DMS79 treated with DMSO at 0.1 percent for 48 hours (cell line): ENCODE results near the gene PIK3R1.
"Not testable (repeated sequence)": the region's sequence is repeated elsewhere in the genome, so short reads cannot be mapped to it uniquely, and the experiment has no call there.

Experiments
- DNase-seq: peaks from one replicate; lab custom pipeline; 2025; lab: John Stamatoyannopoulos, UW

PIK3R1 gene

DNA sequence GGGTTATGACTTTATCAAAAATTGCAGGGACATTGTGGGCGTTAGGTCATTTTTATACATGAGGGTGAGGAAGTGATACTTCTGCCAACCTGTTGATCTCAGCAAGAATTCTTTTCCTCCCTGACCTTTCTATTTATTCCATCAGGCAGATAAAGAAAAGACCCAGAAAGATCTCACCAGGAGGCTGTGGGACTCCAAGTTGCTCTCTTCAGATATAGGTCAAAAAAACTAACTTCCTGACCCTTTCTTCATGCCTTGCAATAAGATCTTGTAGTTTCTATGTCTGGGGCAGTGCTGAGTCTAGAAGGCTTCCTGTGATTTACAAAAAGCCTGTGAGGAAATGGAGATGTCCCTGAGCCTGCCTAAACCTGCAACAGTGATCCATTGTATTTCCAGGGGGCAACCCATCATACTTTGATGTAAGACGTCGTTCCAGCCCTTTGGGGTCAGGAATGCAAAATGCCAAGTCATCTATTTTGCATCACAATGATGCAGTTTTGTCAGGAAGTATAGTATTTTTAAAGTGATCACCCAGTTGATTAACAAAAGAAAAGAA is 22.0 kb upstream of the PIK3R1 start:
- DNase-seq, result no peak

DNA sequence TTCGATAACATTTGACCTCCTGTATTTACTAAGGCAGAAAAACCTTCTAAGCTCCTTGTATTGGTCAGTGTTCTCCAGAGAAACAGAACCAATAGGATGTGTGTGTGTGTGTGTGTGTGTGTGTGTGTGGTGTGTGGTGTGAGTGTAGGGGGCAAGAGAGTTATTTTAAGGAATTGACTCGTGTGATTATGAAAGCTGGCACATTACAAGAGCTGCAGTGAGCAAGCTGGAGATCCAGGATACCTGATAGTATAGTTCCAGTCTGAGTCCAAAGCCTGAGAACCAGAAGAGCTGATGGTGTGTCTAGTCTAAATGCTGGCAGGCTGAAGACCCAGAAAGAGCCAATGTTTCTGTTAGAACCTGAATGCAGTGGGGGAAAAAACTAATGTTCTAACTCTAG is 21.2 kb upstream of the PIK3R1 start:
- no peak for DNase-seq

DNA sequence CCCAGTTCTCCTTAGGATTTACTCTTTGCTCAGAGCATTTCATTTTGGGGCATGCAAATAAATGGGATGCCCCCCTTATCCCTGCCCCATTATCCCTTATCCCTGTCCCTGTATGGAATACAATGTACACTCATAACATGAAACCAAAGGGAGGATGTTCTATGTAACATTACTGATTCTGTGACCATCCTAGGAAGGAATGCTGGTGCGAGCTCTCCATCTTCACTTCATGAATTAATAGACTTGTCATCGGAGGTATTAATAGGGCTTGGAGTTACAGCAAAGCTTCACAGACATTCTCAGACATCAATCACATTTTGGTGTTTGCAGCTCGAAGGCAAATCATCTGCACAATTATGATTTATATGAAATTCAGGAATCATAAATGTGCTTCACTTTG is 20.4 kb upstream of the PIK3R1 start:
- no peak for DNase-seq

DNA sequence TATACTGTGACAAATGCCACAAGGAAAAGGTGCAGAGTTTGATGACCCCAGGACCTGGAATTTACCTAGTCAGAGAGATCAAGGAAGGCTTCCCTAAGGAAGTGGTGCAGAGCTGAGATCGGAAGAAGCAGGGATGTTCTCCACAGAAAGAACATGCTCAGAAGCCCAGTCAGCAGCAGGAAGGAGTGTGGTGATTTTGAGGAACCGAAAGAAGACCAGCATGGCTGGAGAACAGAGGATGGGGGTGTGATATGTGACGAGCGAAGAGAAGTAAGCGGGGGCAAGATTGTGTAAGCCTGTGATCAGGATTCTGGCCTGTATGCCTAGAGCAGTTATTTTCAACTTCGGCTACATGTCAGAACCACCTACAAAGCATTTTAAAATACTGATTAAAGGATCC is 18.7 kb upstream of the PIK3R1 start:
- DNase-seq, result no peak

DNA sequence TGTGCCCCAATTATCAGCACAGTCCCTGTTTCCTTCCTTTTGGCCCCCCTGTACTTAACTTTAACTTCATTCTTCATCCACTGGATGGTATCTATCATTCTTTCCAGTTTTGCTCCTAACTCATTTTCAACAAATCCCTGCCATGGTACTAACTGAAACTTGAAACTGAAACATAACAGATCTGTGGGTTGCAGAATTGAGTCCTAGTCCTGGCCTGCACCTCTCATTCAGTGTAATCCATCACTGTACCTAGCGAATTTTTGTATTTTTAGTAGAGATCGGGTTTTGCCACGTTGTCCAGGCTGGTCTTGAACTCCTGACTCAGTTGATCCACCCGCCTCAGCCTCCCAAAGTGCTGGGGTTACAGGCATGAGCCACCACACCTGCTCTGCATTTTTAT is 15.3 kb upstream of the PIK3R1 start:
- no peak for DNase-seq

DNA sequence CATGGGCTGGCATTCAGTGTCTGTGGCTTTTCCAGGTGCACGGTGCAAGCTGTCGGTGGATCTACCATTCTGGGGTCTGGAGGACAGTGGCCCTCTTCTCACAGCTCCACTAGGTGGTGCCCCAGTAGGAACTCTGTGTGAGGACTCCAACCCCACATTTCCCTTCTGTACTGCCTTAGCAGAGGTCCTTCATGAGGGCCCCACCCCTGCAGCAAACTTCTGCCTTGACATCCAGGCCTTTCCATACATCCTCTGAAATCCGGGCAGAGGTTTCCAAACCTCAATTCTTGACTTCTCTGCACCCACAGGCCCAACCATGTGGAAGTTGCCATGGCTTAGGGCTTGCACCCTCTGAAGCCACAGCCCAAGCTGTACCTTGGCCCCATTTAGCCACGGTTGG is 4.9 kb upstream of the PIK3R1 start:
- not testable (repeated sequence) for DNase-seq

DNA sequence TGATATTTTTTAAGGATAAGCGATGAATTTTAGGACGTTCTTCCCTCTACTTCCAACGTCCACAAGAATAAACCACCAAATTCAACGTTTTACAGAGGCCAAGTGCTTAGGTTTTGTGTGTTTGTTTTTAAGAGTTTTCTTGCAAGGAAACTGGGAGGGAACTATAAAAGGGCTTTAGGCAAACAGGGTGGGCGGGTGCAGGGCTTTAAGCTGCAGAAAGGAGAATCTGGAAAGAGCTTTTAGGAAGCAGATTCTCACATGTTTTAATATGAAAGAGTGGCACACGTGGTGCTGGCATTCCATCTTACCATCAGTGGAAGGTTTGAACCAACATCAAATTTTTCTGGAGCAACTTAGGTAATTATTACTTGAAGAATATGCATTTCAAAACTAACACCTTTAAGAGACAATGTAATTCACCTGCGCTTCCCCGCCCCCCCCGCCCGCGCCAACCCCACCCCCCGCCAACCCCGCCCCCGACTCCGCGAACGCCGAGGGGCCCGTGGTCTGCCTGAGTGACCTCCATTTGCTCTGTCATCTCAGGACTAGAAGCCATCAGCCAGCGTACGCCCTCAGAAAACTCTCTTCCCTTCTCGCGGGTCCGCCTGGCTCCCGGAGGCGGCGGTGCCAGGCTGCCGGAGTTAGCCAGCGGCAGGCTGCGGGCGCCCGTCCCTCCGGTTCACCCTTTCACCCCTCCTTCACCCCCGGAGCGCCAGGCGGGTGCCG is 911 bp upstream of the PIK3R1 start:
- no peak for DNase-seq

DNA sequence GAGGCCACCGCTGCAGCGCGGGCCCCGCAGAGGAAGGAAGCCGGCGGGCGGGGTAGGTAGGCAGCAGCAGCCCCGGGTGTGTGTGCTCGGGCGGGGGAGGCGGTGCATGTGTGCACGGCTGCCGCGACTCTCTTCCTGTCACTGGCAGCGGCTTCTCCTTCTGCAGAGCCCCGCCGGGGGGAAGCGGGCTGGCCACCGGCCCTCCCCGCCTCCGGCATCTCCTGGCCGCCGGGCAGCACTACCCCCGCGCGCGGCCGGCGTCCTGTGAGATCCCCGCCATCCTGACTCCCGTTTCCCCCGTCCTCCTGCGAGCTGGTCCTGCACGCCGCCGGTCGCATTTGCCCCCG is 315 bp downstream of the PIK3R1 start:
- no peak for DNase-seq

DNA sequence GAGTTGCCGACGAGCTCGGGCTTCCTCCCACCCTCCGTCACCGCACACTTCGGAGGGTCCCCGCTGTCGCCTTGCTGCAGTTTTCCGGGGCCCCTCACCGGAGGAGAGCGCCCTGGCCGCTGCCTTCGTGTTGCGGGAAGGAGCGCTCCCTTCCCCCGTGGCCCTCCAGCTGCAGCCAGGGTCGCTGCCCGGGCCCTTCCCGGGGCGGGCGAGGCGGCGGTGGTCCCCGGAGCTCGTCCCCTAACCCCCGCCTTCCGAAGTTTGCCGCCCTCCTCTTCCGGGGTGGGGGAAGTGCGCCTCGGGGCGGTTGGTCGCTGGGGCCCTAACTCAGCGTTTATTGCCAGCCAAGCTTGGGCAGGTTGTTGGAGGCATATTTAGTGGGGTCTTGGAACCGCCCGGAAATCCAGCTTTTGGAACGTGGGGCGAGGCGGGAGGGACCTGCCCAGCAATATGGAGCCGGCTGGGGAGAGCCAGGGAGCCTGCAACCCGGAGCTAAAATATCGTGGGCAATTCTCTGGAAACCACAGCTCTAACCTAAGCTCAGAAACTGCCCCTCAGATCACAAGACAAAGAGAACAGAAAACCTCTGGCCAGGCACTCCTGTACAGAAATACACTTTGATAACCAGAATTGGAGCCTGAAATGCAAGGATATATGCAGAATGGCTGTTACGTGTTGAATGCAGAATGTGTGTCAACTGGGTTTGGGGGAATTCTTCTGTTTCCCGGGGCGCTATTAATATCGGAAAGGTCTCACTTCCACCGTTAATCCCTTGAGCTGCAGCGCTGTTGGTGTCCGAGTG is 890 bp downstream of the PIK3R1 start:
- peak; percentile 28 for DNase-seq

DNA sequence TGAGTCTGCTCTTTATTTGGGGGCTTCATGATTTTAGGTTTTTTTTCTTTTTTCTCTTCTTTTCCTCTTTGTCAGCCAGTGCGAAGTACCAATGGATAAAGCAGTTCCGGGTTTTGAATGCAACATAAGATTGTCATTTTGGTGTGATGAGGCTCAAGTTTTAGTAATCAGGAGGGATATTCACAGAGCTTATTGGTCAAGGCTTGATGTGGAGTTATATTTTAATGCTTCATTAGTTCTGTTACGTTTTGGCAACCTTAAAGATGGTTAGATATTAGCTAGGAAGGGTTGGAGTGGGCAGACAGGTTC is 1.4 kb downstream of the PIK3R1 start:
- DNase-seq, result no peak

DNA sequence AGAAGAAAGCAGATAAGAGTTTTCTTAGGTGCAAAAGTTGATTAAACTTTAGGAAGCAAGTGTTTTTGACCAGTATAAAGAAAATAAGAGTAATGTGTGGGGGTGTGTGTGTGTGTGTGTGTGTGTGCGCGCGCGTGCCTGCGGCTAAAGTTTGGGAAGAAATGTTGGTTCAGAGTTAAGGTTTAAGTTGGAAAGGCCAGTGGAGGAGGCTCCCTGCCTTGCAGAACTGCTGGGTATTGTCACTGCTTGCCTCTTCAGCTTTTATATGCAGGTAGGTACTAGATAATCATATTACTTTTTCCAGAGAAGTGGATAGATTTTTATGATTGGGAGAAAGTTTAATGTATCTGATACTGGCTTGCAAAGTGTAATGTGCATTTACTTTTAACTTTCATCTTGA is 2.0 kb downstream of the PIK3R1 start:
- DNase-seq, result no peak

DNA sequence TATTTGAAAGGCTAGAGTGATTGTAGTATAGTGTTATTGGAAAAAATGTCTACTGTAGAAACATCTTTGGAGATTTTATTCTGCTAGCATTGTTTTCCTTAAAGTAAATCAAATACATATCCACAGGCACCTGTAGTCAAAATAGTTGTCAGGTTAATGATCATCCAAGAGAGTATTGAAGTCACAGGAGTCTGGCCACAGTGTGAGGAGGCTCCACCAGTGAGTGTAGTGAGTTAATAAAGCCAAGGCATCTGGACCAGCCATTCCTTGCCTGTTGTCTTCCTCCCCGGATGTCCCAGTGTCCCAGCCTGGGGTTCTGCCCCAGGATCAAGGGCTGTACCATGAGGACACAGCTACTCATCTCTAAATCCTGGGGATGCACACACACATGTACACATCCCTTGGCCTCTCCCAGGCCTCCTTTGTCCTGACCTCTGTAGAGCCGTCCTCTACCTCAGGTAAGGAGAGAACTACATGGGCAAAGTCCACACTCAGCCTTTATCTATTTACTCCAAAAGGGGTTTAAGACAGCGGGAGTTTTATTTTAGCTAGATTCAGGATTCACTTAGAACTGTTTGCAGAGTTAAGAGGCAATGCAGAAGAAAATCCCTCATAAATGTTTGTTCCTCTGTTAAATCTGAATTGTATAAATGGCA is 3.7 kb downstream of the PIK3R1 start:
- no peak for DNase-seq

DNA sequence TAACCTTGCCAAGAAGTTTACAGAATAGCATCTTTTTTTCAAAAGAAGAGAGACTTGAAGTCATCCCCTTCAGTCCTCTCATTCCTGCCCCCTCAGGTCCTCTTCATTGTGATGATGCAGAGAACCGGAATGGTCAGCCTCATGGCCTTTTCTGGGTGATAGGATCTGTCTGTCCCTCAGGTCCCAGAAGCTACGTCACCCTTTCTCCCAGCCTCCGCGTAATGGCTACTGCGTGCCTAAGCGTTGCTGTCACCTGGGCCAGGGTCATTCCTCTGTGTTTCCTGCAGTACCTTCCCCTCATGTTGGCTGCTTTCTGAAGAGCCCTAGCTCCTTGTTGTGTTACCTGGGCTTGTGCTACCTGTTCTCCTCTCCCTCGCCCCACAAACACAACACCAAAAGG is 4.7 kb downstream of the PIK3R1 start:
- DNase-seq, result no peak

DNA sequence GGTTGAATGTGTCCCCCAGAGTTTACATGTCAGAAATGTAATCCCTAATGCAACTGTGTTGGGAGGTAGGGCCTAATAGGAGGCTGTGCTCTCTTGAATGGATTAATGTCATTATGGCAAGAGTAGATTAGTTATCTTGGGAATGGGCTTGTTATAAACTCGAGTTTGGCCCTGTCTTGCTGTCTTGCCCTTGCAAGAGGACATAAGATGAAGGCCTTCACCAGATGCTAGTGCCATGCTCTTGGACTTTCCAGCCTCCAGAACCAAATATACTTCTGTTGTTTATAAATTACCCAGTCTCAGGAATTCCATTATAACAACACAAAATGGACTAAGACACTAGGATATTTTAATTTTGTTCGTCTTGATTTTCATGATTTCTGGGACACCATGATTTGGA is 5.4 kb downstream of the PIK3R1 start:
- no peak for DNase-seq

DNA sequence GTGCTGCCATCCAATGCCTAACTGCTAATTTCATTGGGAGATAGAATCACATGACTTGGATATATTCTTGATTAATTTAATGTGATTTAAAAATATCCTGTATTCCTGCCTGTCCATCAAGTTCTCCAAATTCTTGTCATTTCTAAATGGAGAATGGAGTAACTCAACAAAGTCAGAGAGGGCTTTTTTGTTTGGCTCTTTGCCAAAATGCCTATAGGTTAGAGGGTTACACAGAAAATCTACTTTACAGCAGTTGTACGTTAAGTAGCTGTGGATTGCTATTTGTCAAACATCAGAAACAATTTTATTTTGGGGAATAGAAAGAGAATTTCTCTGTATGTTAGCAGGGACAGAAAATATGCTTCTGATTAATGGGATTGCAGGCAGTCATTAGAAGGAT is 5.9 kb downstream of the PIK3R1 start:
- no peak for DNase-seq

DNA sequence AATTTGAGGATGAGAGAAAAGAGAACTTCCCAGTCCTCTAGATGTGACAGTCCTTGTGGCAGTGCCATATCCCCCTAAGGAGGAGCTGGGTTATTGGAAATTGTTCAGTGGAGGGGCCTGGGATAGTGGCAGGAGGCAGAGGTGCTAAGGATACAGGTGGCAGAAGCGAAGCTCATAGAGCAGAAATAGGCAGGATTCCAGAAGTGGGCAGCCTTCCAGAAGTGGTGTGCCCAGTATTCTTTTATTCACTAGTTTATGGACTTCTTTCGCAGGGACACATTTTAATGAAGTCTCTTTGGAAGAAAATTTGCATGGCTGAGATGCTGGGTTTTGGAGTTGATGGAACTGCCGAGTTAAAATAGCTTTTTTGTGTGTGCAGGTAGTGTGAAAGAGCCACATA is 6.8 kb downstream of the PIK3R1 start:
- DNase-seq, result no peak

DNA sequence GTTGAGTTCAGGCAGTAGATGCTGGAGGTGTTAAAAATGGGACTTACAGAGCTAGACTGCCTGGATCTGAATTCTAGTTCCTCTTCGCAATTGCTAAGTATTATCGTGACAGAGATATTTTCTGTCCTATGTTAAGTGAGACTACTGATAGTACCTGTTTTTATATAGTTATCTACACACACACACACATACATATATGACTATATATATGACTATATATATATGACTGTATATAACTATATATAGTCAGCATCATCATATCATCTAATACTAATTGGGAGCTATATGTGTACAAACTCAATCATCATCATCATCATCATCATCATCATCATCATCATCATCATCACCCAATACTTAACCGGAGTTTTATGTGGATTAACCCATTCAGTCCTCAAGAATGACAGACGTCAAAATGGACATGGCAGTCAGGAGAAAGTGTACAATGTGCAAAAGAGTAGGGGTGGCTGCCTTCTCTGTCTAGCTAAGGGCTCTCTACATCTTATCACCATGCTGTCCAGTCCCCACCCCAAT is 7.3 kb downstream of the PIK3R1 start:
- no peak for DNase-seq

DNA sequence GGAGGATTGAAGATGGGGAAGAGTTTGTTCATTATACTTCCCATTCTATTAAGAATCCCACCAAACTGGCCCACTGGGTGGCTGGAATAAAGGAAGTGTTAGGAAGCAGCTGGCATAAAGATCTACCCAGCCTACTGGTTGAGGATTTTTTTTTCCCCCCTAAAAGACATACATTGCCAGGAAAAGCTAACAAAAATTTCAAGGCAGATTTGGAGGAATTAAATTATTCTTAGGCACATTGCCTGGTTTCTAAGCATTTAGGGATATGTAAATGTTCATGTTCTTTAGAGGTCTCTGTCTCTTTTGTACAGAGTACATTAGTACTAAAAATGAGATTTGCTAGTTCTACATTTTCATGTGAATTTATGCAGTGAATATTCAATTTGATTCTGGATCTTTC is 8.3 kb downstream of the PIK3R1 start:
- DNase-seq, result no peak

DNA sequence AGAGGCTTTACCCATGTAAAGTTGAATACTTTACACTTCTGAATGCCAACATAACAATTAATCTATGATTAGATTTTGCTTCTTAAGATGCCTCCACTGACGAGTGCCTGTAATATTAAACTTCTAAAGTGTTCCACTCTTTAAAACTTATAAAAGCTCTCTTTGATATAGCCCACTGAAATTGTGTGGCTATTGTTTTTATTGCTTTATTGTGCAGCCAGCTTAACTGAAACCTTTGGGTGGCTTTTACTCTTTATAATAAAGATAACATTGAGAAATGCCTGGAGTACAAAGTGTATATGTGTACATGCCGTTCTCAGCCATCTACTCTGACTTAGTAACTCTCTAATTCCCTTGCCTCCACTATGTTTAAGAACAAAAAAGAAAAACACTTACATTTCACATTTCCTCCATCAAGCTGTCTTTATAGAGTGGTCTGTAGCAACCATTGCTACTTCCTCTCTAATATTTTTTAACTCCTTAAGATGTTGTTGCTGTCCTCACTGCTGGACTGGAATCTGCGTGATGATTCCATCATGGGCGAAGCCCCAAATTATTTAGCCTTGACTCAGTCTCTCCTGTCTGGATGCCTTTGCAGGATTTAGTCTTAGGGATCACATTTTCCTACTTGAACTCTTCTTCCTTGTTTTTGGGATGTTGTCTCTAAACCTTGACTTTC is 9.1 kb downstream of the PIK3R1 start:
- no peak for DNase-seq

DNA sequence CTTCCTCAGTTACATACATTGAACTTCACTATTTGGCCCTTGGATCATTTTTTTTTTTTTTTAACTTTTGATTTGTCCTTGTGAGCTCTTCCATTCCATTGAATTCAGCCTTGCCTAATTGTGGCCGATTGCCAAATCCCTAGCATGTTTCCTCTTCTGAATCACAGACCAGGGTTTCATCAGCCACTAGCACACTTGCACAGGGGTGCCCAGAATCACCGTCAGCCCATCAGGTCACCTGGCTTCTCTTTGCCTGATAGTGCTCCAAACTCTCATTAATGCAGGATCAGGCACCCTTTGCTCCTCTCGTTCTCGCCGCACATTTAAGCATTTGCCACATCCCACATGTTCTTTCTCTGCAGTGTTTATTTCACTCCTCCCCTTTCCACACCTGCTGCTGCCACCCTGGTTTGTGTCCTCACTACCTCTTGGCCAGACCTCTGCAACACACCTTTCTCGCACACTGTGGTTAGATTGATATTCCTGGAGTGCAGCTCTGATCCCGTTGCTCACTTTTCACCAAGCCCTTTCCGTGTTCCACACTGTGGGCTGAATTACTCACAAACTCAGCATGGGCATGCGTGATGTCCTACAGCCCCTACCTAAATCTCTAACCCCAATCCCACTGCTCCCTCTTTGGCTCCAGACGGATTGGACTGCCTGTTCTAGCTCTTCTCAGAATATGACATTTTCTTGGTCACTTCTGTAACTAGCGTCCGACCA is 9.8 kb downstream of the PIK3R1 start:
- peak; percentile 20 for DNase-seq

DNA sequence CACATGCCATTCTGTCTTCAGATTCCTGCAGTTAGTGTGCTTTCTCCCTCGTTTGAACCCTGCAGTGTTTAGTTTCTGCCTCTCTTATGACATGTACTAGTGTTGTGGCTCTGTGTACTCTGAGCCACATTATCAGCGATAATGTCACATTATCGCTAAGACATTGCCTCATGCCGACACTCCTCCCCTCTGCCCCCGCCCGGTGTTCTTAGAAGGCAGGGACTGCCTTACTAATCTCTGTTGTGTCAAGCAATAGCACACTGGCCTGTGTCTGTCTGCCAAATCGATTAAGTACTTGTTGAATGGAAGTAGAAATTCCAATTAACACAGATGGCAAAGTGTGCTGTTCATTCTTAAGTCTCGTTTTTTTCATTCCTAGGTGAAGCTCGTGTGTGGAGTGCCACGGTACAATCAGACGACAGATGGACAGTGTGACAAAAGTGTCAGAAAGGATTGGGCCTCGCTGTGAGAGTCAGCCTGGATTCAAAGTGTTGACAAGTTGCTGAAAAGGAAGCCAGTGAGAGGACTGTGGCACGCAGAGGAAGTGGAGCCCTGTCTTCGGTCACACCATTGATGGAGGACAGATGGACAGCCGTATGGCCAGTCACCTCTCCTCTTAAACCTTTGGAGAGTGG is 10.5 kb downstream of the PIK3R1 start:
- no peak for DNase-seq
